ENCODE measurements around the gene CFAP20DC.
"Not testable (repeated sequence)": the region's sequence is repeated elsewhere in the genome, so short reads cannot be mapped to it uniquely, and the experiment has no call there.

Gene CFAP20DC

DNA sequence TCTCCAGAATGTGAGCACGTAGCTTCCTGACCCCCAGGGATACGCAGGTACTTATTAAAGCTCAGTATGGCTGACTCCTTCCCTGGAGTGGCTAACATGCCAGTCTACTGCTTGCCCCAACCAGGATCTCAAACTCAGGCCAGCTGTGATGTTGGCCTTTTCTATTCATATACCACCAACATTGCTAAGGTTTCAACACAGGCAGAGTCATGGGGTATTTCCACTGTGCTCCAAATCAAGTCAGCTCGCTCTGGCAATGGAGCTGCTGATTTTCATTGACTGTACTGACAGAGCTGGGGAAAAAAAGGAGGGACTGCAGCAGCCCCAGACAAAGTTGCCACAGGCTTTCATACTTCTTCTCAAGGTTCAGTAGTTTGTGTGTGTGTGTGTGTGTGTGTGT, 87.0 kb downstream of the CFAP20DC start:
- no peak for DNase-seq (ENCODE audit: low spot score)

DNA sequence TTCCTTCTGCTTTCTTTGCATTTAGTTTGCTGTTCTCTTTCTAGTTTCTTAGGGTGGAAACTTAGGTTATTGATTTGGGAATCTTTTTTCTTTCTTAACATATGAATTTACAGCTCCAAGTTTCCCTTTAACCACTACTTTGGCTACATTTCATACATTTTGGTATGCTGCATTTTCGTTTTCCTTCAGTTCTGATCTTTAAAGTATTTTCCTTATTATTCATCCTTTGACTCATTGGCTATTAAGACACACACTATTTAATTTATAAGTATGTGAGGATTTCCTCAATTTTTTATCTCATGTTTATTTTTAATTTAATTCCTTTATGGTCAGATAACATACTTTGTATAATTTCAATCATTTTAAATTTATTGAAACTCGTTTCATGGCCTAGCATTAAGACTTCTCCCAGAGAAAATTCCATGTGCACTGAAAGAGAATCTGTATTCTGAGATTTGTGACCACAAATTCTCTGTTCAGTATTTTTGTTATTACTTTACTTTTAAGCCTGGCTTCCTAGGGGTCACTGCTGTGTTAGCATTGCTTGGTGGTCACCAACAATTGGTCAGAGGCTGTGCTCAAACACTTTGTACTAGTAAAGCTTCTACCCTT, 87.7 kb downstream of the CFAP20DC start:
- no peak for DNase-seq (ENCODE audit: low spot score)

- DNase-seq (ENCODE audit: low spot score) = no peak
Measured at GRCh38 chr3:58955308-58955707, 94.5 kb downstream of the CFAP20DC start.

DNA sequence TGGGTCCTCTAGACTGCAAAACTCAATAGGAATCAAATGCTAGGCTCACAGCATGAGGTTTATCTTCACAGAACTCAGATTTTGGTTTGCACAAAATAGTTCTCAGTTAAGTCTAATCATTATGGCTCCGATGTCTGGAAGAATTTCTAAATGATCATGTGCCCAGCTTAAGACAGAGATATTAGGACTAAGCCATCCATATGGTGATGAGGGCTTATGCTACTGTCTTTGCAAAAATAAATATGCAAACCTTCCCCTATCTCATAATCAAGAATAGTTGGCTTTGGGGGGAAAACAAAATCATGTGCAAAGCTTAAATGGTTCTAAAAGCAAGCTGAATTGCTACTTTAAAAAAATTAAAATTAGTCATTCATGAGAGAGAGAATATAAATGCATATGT, 96.5 kb downstream of the CFAP20DC start:
- DNase-seq (ENCODE audit: low spot score) = no peak

- DNase-seq (ENCODE audit: low spot score) = no peak
Measured at GRCh38 chr3:58952128-58952917, 97.5 kb downstream of the CFAP20DC start.

GRCh38 chr3:58948018-58948417, 101.8 kb downstream of the CFAP20DC start:
- DNase-seq (ENCODE audit: low spot score) = no peak

DNA sequence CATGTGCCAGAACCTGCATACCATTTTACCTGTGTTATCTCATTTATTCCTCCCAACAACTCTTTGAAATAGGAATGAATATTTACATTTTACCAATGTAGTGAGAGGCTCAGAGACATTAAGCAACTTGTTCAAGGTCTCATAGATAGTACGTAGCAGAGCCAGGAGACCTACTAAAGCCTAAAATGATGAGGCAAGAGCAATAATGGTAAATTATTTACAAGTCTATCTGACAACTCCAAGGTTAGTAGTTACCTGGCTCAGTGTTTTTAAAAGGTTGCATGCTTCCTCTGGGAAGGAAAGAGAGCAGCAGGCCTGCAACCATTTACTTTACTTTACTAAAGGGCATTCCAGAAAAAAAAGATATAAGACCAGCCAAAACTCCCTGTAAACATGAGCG, 103.0 kb downstream of the CFAP20DC start:
- DNase-seq (ENCODE audit: low spot score) = no peak

DNA sequence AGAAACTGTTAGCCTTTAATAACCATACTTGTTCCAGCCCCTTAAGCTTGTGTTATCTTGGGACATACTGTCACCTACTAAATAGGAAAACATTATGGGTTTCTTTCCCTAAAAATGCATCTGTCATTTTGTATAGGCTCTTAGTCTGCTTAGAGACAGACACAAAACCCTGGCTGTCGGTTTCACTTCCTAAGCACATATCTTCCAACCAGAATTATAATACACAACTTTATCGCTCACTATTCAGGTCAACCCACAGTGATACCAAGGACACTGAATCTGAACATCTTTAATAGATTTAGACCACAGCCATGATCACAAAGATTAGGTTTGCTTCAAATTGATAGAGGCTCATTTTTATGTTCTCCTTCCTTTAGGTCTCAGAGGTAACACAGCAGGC, 111.8 kb downstream of the CFAP20DC start:
- DNase-seq (ENCODE audit: low spot score) = no peak

DNA sequence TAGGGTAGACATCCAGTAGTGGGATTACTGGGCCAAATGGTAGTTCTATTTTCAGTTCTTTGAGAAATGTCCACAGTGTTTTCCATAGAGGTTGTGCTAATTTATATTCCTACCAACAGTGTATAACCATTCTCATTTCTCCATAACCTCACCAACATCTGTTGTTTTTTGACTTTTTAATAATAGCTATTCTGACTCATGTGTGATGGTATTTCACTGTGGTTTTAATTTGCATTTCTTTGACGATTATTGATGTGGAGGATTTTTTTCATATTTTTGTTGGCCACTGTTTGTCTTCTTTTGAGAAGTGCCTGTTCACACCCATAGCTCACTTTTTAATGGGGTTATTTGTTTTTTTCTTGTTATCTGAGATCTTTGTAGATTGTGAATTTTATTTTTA, 125.2 kb downstream of the CFAP20DC start:
- DNase-seq (ENCODE audit: low spot score) = no peak

DNA sequence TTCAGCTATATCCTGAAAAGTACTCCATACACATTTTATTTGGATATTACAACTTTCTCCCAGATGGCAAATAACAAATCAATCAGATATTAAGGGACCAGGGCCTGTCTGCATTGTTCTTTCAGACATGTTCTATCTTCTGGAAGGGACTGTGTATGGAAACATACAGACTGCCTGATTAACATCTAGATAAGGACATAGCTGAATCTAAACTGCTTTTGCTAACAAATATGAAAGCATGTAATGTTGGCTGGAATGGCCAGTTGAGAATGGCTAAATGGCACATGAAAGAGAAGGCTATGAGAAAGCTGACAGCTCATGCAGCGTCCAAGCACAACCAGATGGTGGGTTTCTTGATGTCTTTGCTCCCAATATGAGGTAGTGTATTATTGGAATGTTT, 149.4 kb downstream of the CFAP20DC start:
- no peak for DNase-seq (ENCODE audit: low spot score)

- no peak for DNase-seq (ENCODE audit: low spot score)
Measured at GRCh38 chr3:58899953-58900298, 149.9 kb downstream of the CFAP20DC start.

DNA sequence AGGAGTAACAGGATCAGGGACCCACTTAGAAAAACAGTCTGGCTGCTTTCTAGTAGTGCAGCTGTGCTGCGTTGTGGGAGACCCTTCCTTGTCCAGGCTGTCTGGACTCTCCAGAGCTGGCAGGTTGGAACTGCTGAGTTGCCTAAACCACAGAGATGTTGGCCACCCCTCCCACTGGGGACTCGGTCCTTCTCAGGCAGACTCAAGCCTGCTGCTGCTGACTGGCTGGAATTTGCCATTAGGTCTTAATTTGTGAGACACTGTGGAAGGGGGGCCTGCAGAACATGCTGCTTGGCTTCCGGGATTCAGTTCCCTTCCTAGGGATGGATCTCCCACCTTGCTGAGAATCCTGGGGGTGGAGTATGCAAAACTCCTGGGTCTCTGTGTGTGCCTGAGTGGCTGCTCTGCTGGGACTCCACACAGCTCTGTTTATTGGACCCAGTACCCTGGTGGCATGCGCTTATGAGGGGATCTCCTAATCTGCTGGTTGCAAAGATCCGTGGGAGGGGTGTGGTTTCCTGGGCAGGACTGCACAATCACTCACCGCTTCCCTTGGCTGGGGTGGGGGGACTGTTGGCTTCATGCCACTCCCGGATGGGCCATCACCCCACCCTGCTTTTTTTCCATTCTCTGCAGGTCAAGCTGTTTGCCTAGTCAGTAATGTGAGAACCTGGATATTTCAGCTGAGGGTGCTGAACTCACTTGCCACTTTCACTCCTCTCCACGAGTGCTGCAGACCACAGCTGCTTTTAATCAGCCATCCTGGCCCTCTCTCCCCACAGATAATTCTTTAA, 150.5 kb downstream of the CFAP20DC start:
- DNase-seq (ENCODE audit: low spot score) = no peak

DNA sequence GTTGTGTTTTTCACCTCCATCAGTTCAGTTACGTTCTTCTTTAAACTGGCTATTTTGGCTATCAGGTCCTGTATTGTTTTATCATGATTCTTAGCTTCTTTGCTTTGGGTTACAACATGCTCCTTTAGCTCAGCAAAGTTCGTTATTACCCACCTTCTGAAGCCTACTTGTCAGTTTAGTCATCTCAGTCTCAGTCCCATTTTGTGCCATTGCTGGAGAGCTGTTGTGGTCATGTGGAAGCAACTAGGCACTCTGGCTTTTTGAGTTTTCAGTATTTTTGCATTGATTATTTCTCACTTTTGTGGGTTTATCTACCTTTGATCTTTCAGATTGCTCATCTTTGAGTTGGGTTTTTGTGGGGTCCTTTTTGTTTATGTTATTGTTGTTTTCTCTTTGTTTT, 151.3 kb downstream of the CFAP20DC start:
- no peak for DNase-seq (ENCODE audit: low spot score)

DNA sequence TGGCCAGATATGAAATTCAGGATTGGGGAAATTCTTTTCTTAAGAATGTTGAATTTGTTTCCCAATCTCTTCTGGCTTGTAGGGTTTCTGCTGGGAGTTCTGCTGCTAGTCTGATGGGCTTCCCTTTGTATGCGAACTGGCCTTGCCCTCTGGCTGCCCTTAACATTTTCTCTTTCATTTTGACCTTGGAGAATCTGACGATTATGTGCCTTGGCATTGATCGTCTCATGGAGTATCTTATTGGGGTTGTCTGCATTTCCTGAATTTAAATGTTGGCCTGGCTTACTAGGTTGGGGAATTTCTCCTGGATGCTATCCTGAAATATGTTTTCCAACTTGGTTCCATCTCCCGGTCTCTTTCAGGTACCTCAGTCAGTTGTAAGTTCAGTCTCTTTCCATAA, 152.2 kb downstream of the CFAP20DC start:
- DNase-seq (ENCODE audit: low spot score) = no peak

- DNase-seq (ENCODE audit: low spot score) = not testable (repeated sequence)
Measured at GRCh38 chr3:58895678-58896077, 154.1 kb downstream of the CFAP20DC start.

- not testable (repeated sequence) for DNase-seq (ENCODE audit: low spot score)
Measured at GRCh38 chr3:58892526-58892925, 157.3 kb downstream of the CFAP20DC start.

- no peak for DNase-seq (ENCODE audit: low spot score)
Measured at GRCh38 chr3:58888087-58888486, 161.7 kb downstream of the CFAP20DC start.

- no peak for DNase-seq (ENCODE audit: low spot score)
Measured at GRCh38 chr3:58884453-58884852, 165.4 kb downstream of the CFAP20DC start.

DNA sequence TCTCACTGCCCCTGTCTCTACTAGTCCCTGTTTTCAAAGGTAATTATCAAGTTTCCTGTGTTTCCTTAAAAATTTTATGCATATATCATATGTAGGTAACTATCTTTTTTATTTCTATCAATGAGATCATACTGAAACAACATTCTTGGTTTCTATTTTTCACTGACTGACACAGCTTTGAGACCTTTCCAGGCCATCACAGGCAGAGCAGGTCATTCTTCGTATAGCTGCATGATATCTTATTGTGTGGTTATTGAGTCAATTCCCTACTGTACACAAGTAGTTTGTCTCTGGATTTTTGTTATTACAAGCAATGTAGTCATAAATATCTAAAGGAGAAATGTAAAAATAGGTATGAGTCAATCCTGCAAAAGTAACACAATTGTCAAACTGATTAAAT, 169.6 kb downstream of the CFAP20DC start:
- DNase-seq (ENCODE audit: low spot score) = no peak

DNA sequence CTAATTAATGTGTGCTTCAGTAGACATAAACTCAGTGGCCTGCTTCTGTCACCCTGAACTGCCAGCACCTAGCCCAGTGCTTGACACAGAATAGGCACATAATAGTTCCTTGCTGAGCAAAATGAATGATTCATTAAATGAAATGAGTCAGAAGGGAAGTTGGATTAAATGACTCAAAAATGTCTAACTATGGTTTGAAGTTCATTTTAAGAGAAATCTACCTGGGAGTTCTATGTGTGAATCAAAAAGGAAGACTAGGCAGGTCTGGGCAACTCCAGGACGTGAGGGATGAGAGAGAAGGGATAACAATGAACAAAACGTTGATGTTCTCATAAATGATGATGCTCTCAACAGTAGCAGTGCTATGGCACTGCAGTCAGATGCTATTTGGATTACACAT, 175.0 kb downstream of the CFAP20DC start:
- DNase-seq (ENCODE audit: low spot score) = no peak

- no peak for DNase-seq (ENCODE audit: low spot score)
Measured at GRCh38 chr3:58874248-58874741, 175.5 kb downstream of the CFAP20DC start.

DNA sequence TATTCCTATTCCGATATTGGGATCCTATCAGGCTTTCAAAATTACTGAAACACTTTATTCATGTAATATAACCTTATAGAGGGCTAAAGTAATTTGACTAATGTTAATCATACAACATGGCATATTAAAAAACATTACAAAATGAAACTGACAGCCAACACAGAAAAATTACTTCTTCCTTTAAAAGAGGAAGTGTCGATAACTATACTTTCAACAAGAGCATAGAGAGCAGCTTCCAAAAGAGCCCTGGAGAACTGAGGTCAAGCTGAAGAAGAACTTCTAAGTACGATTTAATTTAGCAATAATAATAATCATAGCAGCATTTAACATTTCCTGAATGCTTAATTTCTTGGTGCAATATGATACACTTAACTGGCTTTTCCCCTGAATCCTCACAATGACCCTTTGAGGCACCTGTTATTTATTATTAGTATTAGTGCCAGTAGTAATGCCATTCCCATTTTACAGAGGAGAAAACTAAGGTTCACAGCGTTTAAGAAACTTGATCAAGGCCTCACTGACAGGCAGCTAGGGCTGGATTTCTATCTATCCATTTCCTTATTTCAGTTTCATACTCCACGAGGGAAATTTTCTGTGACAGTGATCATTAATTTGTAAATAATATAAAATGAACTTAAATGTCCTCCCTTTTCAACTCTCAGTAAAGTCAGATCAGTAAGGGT, 181.6 kb downstream of the CFAP20DC start:
- no peak for DNase-seq (ENCODE audit: low spot score)
